NK-92 (cell line): Measurements from ENCODE around the gene KCNIP3.
"Not testable (repeated sequence)": the region's sequence is repeated elsewhere in the genome, so short reads cannot be mapped to it uniquely, and the experiment has no call there.

Experiments used
- DNase-seq: peaks from one replicate; lab custom pipeline; 2025; ENCODE audit not compliant: unreplicated experiment; lab: John Stamatoyannopoulos, UW

Gene KCNIP3

DNA sequence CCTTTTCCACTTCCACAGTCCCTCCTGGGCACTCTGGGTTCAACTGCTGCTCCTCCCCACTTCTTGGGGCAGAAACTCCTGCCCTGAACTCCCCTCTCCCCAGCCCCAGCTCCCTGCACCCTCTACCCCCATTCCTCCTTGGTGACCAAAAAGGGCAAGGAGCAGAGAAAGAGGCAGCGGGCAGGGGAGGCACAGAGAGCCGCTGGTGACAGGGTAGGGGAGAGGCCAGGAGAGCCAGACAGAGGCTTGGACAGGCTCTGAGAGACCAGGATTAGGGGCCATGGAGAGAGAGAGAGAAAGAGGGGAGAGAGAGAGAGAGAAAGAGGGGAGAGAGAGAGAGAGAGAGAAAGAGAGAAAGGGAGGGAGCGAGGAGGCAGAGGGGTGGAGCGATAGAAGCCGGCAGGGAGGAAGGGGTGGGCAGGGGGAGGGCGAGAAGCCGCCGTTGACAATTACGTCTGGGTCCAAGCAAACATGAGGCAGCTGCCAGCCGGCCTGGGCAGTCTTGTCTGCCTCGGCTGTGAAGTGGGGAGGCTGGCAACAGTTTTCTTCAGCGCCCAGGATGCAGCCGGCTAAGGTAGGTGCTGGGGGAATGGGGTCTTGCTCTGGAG, at the start of gene KCNIP3:
TSS of gene KCNIP3 (plus strand) at position 468 of the 608 bp plus-strand sequence. CDS start at position 560, 92 bp downstream.
- DNase-seq = no peak

DNA sequence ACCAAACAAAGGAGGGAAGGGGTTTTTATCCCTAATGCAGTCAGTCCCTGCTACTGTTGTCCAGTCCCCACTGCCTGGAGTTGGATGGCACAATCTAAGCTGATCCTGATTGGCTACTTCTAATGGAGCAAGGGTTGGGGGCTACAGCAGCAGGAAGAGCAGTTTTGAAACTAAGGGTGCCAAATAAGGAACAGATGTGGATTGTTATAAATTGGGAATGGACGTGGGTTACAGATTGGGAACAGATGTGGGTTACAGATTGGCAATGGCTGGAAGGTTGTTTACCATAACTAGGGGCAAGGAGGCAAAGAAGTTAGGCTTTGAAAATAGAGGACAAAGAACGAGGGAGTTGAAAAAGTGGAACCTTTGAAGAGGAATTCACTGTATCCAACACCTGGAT, 38.9 kb upstream of the KCNIP3 start:
- no peak for DNase-seq

DNA sequence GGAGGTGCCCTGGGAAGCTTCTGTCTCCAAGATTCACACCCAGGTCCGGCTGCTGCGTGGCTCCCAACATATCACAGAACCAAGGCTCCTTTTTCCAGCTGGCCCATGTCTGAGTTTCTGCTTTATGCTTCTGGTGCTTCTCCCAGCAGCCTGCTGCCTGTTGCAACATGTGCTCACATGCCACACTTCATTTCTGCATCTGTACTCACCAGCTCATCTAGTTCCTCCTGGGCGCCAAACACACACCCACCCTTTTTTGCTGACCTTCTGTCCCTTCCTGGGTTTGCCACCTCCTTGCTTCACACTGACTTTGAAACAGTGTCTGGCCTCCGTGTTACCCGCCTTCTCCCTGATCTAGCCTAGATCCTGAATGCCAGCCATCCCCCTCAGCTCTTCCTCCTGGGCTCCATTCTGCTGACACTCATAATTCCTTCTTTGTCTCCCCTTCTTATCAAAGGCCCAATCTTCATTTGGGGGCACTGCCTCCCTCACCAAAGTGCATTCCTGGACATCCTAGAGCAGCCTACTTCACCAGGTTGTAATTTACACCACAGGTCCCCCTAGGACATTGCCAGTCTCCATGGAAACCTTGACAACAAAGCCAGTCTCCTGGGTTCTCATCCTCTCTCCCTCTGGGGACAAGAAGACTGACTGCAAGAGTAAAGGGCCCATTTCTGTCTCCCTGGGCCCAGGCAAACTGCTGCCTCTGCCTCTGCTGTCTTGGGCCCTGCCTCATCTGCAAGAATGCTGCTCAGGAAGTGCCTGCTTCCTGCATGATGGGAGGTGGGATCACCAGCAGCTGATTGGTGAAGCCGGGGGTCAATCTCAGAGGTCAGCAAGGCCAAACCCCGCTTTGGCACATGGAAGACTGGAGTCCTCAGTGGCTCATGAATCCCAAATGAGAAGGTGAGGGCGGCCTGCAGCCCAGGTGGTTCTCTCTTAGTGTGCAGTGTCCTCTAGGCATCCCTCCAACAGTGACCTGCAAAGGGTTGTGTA, 36.8 kb upstream of the KCNIP3 start:
- DNase-seq = no peak

DNA sequence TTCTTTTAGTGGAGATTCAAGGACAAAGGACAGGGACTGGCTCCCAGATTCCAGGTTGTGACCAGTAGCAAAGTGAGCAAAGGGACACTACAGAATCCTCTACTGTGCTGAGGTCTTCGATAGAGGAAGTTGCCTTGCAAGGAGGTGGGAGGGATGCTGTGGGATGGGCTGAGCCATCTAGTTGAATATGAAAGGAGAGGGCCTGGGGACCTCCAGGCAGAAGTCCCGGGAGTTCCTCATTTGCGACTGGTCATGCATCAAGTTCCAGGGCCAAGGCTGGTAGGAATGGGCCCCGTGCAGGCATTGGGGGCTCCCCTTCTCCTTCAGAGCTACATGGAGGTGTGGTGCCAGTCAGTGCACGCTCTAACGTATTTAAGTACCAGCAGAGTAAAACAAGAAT, 35.5 kb upstream of the KCNIP3 start:
- no peak for DNase-seq

DNA sequence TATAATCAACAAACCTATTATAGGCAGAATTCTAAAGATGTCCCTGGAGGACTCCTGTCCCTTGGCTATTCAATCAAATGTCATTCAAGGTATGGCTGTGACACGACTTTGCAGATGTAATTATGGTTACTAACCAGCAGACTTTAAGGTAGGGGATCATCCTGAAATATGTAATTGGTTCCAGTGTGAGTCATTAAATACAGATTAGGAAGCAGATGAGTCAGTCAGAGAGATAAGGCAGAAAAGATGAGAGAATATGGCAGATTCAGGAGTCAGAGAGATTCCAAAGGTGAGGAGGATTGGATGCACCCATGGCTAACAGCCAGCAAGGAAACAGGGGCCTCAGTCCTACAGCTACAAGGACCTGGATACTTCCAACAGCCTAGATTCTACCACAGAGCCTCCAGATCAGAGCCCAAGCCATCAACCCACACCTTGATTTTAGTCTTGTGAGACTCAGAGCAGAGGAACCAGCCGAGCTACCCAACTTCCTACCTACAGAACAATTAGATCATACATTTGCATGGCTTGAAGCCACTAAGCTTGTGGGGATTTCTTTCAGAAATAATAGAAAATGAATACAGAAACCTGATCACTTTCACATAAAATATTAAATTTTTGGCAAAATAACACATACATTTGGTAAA, 34.1 kb upstream of the KCNIP3 start:
- DNase-seq = no peak

DNA sequence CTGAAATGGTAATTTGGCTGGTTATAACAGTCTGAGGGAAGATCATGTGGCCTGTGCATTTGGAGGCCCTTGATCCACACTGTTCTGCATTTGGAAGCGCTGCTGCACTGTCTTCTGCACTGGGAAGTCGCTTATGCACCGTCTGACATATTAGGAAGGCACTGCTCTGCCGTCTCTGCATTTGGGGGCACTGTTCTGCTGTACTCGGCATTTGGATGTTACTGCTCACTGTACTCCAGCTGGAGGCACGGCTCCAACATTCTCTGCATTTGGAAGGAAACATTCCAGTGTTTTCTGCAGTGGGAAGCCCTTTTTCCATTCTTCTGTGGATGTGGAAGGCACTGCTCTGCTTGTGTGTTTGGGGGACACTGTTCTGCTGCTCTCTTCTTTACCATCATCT, 32.5 kb upstream of the KCNIP3 start:
- no peak for DNase-seq

DNA sequence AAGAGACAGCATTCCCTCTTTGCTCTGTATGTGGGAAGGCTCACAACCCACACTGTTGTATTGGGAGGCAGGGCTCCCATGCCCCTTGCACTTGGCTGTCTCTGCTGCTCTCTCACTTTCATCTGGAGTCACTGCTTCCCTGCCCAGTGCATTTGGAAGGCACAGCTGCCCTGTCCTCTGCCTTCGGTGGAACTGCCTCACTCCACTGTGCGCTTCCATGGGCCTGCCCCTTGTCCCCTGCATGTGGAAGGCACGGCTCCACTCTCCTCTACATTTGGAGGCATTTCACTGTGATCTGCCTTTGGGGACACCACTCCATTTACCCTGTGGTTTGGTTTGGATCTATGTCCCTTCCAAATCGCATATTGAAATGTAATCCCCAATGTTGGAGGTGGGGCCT, 32.0 kb upstream of the KCNIP3 start:
- no peak for DNase-seq

DNA sequence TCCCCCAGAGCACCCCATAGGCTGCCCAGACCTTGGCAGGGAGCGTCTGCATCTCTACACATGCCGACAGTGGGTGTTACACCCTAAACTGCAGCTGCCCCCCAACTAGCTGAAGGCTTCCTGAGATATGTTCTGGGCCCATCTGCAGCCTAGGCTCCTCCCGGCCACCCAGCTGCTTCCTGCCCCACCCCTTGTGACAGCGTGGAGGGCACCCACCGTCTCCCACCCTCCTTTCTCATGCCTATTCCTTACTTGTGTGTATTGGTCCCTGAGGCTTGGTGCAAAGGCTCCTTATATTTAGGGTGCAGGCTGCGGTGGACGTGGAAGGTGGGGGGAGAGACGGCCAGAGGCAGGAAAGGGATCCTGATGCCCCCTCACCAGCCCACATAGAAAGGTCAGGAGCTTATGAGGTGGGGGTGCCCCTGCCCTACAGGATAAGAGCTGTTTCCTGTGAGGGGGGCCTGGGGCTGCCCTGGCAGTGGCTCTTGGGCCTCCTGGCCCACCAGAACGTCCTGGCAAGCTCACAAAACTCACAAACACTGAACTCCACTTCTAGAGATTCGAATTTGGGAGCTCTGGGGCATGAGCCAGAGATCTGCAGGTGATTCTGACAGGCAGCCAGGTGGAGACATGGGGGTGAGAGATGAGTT, 30.2 kb upstream of the KCNIP3 start:
- no peak for DNase-seq

DNA sequence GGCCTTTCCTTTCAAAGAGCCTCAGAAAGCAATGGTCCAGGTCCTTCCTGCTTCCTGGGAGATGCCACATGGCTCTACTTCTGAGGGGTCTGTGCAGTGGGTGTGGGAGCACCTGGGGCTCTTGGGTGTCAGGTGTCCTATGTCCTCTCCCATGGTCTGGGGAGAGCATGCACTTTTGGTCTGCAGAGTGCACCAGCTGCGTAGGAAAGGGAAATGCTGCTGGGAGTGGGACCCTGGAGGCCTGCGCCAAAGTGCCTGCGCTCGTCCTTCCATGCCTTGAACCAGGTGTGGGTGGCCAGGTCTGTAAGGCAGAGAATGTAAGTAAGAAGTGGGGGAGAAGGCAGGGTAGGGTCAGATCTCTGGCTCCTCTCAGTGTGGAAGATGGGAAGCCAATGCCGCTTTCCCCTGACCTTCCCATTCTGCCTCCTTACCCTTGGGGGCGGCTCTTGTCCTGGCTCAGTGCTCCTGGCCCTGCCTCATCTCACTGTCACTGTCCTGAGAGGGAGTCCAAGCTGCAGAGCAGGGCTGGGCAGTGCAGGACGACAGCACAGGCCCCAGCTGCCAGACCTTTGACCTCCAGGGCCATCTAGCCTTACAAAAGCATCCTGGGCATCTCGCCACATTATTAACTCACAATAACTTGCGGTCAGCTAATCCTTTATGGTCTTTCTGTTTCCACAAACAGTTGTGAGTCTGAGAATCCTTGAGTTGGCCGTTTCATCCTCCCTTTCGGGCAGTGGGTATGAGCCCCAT, 29.5 kb upstream of the KCNIP3 start:
- DNase-seq = no peak

DNA sequence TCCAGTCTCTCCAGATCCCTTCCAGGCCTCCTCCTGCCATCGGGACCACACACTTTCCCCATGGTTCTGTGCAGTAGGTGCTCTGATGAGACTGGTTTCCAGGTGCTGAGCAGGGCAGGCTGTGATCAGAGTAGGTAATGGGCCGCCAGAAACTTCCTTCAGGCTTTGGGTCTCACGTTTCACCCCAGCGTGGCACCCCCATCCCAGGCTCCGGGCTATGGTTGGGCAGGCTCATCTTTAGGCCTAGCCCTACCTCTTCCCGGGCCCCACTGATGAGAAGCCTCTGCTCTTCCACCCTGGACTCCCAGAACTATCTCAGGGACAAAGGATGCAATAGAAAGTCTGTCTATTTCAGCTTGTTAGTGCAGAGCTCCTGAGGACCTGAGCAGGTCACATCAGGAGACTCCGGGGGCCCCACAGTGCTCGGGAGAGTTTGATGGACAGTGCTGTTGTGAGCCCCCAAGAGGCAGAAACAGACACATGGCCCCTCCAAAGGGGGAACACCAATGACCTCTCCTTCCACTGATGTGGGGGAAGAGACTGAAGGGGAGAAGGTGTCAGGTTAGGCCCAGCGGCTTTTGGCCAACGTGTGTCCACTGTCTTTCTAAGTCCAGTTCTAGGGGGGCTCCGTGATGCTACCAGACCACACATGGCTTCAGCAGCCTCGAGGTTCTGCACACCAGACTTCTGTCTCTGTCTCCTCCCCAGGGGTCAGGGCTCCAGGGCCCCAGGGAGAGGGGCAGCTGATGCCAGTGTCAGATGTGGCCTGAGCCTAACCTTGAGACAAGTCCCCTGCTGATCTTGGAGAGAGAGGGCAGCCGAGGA, 28.7 kb upstream of the KCNIP3 start:
- no peak for DNase-seq

DNA sequence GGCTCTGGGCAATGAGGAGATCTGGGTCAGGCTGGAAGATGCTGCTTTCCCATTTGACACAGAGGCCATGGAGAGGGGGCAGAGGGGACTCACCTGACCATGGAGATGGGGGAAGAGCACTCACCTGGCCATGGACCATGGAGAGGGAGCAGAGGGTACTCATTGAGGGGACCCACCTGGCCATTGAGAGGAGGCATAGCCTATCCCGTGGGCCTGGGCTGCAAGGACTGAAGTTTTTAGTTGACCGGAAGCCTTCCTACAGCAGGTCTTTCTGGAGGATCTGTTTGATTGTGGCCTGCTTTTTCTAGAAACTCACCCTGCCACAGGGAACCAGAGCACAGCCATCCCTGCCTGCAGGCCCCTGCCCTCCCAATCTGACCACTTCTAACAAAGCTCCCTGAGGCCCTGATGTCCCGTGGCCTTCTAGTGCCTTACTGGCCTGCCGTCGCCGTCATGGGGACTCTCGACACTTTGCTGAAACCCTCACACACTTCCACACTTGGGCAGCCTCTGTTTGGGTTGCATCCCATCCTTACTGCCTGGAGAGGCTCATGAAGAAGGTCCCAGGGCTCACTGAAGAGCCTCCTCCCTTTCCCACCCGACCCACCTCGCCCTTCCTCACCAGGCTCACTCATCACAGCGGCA, 28.0 kb upstream of the KCNIP3 start:
- no peak for DNase-seq

DNA sequence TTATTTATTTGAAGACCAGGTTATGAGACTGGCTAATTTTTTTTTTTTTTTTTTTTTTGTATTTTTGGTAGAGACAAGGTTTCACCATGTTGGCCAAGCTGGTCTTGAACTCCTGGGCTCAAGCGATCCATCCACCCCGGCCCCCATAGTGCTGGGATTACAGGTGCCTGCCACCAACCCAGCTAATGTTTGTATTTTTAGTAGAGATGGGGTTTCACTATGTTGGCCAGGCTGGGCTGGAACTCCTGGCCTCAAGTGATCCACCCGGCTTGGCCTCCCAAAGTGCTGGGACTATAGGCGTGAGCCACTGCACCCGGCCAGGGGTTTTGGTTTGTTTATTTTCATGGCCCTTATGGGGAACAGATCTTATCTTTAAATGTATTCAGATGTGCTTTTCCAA, 27.4 kb upstream of the KCNIP3 start:
- DNase-seq = not testable (repeated sequence)

DNA sequence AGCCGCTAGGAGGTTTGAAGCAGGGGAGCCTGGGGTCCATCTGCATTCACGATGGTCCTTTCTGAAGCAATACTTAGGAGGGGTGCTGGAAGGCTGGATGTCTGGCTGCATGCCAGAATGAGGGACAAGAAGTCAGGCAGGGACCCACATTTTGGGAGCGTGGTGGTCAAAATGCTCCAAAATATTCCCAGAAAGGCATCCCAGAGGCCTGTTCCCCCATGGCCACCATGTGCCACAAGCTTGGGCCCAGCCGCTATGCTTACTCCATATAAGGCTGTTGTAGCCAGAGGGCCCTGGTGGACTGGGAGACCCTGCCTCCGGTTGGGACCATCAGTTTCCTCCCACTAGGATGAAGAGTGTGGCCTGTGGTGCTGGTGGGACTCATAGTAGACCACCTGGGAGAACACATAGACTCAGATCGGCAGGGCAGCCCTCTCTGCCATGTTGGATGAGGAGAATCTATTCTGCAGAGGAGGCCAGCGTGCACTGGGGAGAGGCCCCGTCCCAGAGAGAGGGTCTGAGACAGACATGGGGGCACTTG, 26.5 kb upstream of the KCNIP3 start:
- no peak for DNase-seq

DNA sequence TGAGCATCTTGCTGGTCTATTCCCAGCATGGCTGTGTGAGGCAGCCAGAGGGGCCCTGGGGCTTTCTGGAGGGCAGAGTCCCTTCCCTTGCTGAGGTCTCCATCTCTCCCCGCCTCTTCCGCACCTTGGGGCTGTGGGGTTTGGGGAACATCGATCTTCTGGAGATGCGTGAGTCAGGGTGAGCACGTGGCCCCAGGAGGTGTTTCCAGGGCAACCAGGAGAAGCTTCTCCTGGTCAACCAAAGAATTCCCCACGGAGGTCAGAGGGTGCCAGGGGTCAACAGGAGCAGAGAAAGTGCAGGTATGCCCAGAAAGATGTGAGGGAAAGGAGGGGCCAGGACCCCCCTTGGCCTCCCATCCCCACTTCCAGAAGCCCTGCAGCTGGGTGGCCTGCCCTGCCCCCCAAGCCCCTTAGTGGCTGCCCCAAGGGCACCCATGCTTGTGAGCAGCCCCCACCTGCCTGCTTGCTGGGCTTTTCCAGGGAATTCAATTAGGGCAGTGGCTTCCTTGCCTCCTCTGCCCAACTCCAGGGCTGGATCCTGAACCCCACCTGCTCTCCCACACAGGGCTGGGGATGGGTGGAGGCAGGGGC, 25.7 kb upstream of the KCNIP3 start:
- no peak for DNase-seq

DNA sequence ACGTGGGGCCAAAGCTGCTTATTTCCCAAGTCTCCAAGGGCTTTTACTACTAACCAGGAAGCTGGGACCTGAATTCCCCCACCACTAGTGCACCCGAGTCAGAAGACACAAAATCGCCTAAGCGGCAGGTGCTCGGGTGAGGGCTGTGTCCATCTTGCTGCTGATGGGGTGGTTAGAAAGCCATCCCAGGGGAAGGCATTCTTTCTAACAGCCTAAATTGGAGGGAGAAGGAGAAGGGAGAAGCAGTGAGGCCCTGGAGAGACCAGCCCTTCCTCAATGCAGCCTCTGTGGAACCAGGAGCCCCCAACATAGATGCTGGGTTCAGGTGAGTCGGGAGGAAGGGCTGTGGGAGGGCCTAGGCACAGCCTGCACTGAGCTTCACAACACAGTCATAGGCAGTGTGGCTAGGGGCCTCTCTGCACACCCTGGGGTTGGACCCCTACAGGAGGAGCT, 24.8 kb upstream of the KCNIP3 start:
- DNase-seq = no peak

DNA sequence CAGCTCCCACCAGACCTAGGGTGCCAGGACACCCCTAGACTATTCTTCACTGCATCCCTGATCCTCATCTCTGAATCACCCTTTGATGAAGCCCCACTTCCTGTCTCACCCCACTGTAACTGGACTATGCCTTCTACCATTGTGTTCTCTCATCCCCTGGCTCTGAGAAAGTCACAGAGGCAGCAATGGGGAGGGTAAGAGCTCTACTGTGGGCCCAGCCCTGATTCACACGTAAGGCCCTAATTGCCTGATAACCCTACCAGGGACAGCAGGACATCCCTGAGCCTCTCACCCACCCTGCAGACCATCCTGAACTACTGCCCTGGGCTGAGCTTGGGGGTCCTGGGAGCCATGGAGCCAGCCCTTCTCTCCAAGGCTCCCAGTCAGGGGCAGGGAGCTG, 24.4 kb upstream of the KCNIP3 start:
- no peak for DNase-seq

DNA sequence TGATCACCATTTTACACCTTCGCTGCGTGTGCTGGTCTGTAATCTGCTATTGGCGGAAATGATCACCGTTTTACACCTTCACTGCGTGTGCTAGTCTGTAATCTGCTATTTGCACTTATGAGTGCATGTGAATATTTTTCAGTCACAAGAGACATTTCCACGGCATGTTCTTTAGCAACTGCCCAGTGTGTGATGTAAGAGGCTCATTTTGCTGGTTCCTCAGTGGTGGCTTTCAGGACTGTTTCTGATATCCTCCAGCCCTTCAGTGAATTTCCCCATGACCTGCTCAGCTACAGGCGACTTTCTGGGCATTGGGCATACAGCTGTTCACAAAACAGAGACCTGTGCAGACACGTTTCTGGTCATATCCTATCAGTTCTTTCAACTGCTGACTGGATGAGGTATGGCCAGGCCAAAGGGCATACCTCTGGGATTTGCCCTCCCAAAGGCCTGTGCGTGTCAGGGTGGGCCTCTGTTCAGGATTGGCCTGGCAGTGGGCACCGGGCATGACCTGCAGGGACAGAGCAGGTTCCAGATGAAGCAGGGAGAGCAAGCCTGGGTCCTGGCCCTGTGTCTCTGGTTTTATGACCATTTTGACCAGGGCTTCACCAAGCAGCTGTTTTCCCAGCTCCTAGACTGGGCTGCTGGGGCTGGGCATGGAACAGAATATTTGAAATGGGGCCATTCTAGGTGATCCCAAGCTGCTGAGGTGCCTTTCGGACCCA, 23.4 kb upstream of the KCNIP3 start:
- no peak for DNase-seq
